ENCODE results near the gene RIMBP2. TPM values are rescaled to one million over a fixed set of nuclear protein-coding genes. Genes with fewer than 3 reads are reported as not detected.

RIMBP2 gene
- total RNA-seq, 1 donor from 2014 or later, result 0.25 TPM

- intact Hi-C loops (cut with DNase I), result no loop called here
- Histone ChIP-seq H3K9me3 (no peaks in the 10 kb centered on the region), H3K36me3 (no peaks in the 10 kb centered on the region), H3K4me3 (no peak overlapping the region), H3K4me1 (no peaks in the 10 kb centered on the region), H3K27ac (no peak overlapping the region), H3K27me3 (no peaks in the 10 kb centered on the region)
- no peak for DNase-seq (ENCODE audit: extremely low spot score in 2 of 2)
- TF ChIP-seq POLR2AphosphoS5 (IDR thresholded peaks at IDR 0.05; ENCODE audit: insufficient read depth in 1 of 2, low read depth in 1 of 2), result no peak
These were observed 221.4 kb downstream of the RIMBP2 start for GRCh38 chr12:130494736-130495135.

- H3K27ac ChIP-seq, result no peak overlapping the region
- no peak overlapping the region for H3K4me3 ChIP-seq
- TF ChIP-seq CTCF (IDR thresholded peaks at IDR 0.05), result no peak
- TF ChIP-seq POLR2AphosphoS5 (IDR thresholded peaks at IDR 0.05; ENCODE audit: insufficient read depth in 1 of 2, low read depth in 1 of 2), result no peak
- TF ChIP-seq POLR2A (IDR thresholded peaks at IDR 0.05), result no peak
- no peaks in the 10 kb centered on the region for H3K4me1 ChIP-seq
- no peaks in the 10 kb centered on the region for H3K9me3 ChIP-seq
- no peaks in the 10 kb centered on the region for H3K27me3 ChIP-seq
- DNase-seq (ENCODE audit: extremely low spot score in 2 of 2), result no peak
- no peaks in the 10 kb centered on the region for H3K36me3 ChIP-seq
- intact Hi-C loops (cut with DNase I), result no loop called here
These were observed 222.1 kb downstream of the RIMBP2 start for GRCh38 chr12:130493951-130494350.

GRCh38 chr12:130491421-130492357, 224.4 kb downstream of the RIMBP2 start:
- Histone ChIP-seq H3K4me3 (no peak overlapping the region), H3K27me3 (no peaks in the 10 kb centered on the region), H3K27ac (no peak overlapping the region), H3K36me3 (no peaks in the 10 kb centered on the region), H3K9me3 (no peaks in the 10 kb centered on the region), H3K4me1 (no peaks in the 10 kb centered on the region)
- intact Hi-C loops (cut with DNase I), result no loop called here
- no peak for TF ChIP-seq CTCF (IDR thresholded peaks at IDR 0.05)
- TF ChIP-seq POLR2AphosphoS5 (IDR thresholded peaks at IDR 0.05; ENCODE audit: insufficient read depth in 1 of 2, low read depth in 1 of 2), result no peak
- no peak for DNase-seq (ENCODE audit: extremely low spot score in 2 of 2)

- TF ChIP-seq CTCF (IDR thresholded peaks at IDR 0.05), result no peak
- no peak for TF ChIP-seq POLR2A (IDR thresholded peaks at IDR 0.05)
- TF ChIP-seq POLR2AphosphoS5 (IDR thresholded peaks at IDR 0.05; ENCODE audit: insufficient read depth in 1 of 2, low read depth in 1 of 2), result no peak
- no peak overlapping the region for H3K27ac ChIP-seq
- no peaks in the 10 kb centered on the region for H3K4me1 ChIP-seq
- H3K9me3 ChIP-seq, result no peaks in the 10 kb centered on the region
- no peaks in the 10 kb centered on the region for H3K27me3 ChIP-seq
- no peak for DNase-seq (ENCODE audit: extremely low spot score in 2 of 2)
- intact Hi-C loops (cut with DNase I), result no loop called here
- H3K36me3 ChIP-seq, result no peaks in the 10 kb centered on the region
- H3K4me3 ChIP-seq, result no peak overlapping the region
These were observed 225.4 kb downstream of the RIMBP2 start for GRCh38 chr12:130490674-130491073.

- H3K36me3 ChIP-seq, result no peaks in the 10 kb centered on the region
- TF ChIP-seq POLR2A (IDR thresholded peaks at IDR 0.05) (no peak), POLR2AphosphoS5 (IDR thresholded peaks at IDR 0.05; ENCODE audit: insufficient read depth in 1 of 2, low read depth in 1 of 2) (no peak), CTCF (IDR thresholded peaks at IDR 0.05) (no peak)
- intact Hi-C loops (cut with DNase I), result no loop called here
- no peak overlapping the region for H3K27ac ChIP-seq
- H3K27me3 ChIP-seq, result no peaks in the 10 kb centered on the region
- H3K4me3 ChIP-seq, result no peak overlapping the region
- DNase-seq (ENCODE audit: extremely low spot score in 2 of 2), result no peak
- no peaks in the 10 kb centered on the region for H3K4me1 ChIP-seq
- no peaks in the 10 kb centered on the region for H3K9me3 ChIP-seq
These were observed 226.8 kb downstream of the RIMBP2 start for GRCh38 chr12:130489293-130489692.

Measured in vagina (tissue), 2 donors.